ENCODE measurements around the gene FST.

DNA sequence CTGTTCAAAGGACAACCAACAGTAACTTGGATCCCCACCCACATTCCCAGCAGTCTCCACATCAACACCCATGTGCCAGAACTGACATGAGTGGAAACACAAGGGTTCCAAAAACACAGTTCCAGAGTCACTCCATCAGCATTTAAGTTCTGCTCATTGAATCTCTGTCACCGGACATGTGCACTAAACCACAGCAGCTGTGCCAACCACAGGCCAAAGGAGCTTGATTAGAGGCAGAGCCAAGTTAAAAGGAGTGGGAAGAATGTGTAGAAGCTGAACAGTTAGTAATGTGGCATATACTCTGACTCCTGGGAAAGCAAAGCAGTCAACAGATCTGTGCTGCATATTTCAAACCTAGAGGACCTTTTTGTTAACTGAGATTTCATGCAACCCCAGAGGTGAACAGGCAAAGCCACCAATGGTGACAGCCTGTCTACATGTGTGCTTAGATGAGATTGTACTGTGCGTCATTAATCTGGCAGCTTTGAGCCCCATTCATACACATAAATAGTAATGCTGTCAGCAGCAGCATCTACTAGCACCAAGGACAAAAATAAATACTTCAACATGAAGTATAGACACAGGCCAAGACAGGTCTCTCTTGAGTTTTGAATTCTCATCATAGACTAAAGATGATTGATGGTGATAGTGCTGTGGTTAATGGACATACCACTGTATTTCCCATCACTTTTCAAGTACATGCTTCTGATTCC lies 16.4 kb upstream of the FST start:
- TF ChIP-seq CTCF (IDR thresholded peaks at IDR 0.05) (no peak), EZH2phosphoT487 (IDR thresholded peaks at IDR 0.05; ENCODE audit: borderline replicate concordance, low read depth) (no peak), CHD2 (IDR thresholded peaks at IDR 0.05; ENCODE audit: low read length, partially characterized antibody) (no peak), FOXJ3 (CRISPR knock-in tag; IDR thresholded peaks at IDR 0.05) (no peak), JUND (IDR thresholded peaks at IDR 0.05) (no peak), SIN3A (IDR thresholded peaks at IDR 0.05; ENCODE audit: borderline replicate concordance, low read depth, low read length) (no peak), TAF1 (IDR thresholded peaks at IDR 0.05; ENCODE audit: borderline replicate concordance, low read depth, low read length) (no peak), MAX (IDR thresholded peaks at IDR 0.05; ENCODE audit: low read depth) (no peak), YY1 (IDR thresholded peaks at IDR 0.05; ENCODE audit: low read depth) (no peak), RAD21 (IDR thresholded peaks at IDR 0.05; ENCODE audit: low read length) (no peak), NRF1 (IDR thresholded peaks at IDR 0.05; ENCODE audit: low read depth, low read length) (no peak)
- TF ChIP-seq, protein P1, sequence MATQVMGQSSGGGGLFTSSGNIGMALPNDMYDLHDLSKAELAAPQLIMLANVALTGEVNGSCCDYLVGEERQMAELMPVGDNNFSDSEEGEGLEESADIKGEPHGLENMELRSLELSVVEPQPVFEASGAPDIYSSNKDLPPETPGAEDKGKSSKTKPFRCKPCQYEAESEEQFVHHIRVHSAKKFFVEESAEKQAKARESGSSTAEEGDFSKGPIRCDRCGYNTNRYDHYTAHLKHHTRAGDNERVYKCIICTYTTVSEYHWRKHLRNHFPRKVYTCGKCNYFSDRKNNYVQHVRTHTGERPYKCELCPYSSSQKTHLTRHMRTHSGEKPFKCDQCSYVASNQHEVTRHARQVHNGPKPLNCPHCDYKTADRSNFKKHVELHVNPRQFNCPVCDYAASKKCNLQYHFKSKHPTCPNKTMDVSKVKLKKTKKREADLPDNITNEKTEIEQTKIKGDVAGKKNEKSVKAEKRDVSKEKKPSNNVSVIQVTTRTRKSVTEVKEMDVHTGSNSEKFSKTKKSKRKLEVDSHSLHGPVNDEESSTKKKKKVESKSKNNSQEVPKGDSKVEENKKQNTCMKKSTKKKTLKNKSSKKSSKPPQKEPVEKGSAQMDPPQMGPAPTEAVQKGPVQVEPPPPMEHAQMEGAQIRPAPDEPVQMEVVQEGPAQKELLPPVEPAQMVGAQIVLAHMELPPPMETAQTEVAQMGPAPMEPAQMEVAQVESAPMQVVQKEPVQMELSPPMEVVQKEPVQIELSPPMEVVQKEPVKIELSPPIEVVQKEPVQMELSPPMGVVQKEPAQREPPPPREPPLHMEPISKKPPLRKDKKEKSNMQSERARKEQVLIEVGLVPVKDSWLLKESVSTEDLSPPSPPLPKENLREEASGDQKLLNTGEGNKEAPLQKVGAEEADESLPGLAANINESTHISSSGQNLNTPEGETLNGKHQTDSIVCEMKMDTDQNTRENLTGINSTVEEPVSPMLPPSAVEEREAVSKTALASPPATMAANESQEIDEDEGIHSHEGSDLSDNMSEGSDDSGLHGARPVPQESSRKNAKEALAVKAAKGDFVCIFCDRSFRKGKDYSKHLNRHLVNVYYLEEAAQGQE (IDR thresholded peaks at IDR 0.05; ENCODE audit: low read depth, low read length) = no peak
- TF ChIP-seq, protein P2, sequence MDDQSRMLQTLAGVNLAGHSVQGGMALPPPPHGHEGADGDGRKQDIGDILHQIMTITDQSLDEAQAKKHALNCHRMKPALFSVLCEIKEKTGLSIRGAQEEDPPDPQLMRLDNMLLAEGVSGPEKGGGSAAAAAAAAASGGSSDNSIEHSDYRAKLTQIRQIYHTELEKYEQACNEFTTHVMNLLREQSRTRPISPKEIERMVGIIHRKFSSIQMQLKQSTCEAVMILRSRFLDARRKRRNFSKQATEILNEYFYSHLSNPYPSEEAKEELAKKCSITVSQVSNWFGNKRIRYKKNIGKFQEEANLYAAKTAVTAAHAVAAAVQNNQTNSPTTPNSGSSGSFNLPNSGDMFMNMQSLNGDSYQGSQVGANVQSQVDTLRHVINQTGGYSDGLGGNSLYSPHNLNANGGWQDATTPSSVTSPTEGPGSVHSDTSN (IDR thresholded peaks at IDR 0.05) = no peak
- TF ChIP-seq, protein P3, sequence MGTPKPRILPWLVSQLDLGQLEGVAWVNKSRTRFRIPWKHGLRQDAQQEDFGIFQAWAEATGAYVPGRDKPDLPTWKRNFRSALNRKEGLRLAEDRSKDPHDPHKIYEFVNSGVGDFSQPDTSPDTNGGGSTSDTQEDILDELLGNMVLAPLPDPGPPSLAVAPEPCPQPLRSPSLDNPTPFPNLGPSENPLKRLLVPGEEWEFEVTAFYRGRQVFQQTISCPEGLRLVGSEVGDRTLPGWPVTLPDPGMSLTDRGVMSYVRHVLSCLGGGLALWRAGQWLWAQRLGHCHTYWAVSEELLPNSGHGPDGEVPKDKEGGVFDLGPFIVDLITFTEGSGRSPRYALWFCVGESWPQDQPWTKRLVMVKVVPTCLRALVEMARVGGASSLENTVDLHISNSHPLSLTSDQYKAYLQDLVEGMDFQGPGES (IDR thresholded peaks at IDR 0.05; ENCODE audit: low read depth, low read length) = no peak
